GM20000 (cell line): ENCODE measurements around the gene ENOSF1.

Source experiments
- DNase-seq: peaks from one replicate; pipeline ENCODE4 v3.0.0; 2012; ENCODE audit warnings: low spot score
- CTCF ChIP-seq: IDR thresholded peaks from 2 replicates; pipeline ENCODE4 v1.5.1; 2012; ENCODE audit warnings: mild to moderate bottlenecking, control low read depth; ENCODE audit errors: extremely low read depth, missing control alignments

Gene ENOSF1

DNA sequence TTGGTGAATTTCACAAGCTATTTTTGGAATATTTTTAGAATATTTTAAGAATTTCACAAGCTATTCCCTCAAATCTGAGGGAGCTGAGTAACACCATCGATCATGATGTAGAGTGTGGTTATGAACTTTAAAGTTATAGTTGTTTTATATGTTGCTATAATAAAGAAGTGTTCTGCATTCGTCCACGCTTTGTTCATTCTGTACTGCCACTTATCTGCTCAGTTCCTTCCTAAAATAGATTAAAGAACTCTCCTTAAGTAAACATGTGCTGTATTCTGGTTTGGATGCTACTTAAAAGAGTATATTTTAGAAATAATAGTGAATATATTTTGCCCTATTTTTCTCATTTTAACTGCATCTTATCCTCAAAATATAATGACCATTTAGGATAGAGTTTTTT lies 39.1 kb downstream of the ENOSF1 start:
- no peak for TF ChIP-seq CTCF
- DNase-seq: no peak

- no peak for TF ChIP-seq CTCF
- DNase-seq: no peak
Measured at GRCh38 chr18:671405-671804, 41.0 kb downstream of the ENOSF1 start.

GRCh38 chr18:670522-670921 lies 41.9 kb downstream of the ENOSF1 start:
- TF ChIP-seq CTCF: no peak
- no peak for DNase-seq

GRCh38 chr18:669077-669476 lies 43.4 kb downstream of the ENOSF1 start:
- TF ChIP-seq CTCF: no peak
- no peak for DNase-seq

GRCh38 chr18:668260-668659 lies 44.2 kb downstream of the ENOSF1 start:
- TF ChIP-seq CTCF: no peak
- DNase-seq: no peak

DNA sequence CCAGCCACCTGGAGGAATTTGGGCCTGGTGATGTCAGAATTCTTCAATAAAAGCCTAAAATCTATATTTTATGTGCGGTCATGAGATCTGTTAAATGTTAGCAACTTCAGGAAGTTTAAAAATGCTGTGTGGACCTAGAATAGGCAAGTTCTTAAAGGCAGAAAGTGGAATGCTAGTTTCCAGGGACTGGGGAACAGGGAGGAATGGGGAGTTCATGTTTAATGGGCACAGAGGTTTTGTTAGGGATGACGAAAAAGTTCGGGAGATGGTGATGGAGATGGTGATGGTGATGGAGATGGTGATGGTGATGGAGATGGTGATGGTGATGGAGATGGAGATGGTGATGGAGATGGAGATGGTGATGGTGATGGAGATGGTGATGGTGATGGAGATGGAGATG lies 45.8 kb downstream of the ENOSF1 start:
- no peak for TF ChIP-seq CTCF
- DNase-seq: no peak

DNA sequence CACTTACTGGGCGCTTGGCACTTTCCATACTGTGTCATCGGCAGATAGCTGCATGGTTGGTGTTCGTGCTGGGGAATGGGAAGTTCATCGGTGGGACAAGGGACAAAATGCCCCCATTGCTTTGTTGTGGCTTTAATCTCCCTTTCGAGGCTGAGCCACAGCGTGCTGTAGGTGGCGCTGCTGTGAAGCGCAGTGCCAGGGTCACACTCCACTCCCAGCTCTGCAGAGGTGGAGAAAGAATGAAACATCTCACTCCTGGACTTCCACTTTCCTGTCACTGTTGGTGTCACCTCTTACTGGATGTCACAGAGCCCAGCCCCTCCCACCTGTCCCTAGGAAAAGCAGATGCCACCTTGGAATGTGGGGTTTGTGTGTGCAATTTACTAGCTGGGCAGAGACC lies 46.3 kb downstream of the ENOSF1 start:
- TF ChIP-seq CTCF: peak; percentile 3
- DNase-seq: no peak
